ENCODE results near the gene KREMEN1. TPM values are rescaled to one million over a fixed set of nuclear protein-coding genes. Genes with fewer than 3 reads are reported as not detected.
A peak's percentile ranks its signal among the peaks of the same experiment; 100 is the strongest.

KREMEN1 gene
- polyA plus RNA-seq, 1 of the 3 experiments (the other 2 are of a cell fraction), result 10.0 TPM

DNA sequence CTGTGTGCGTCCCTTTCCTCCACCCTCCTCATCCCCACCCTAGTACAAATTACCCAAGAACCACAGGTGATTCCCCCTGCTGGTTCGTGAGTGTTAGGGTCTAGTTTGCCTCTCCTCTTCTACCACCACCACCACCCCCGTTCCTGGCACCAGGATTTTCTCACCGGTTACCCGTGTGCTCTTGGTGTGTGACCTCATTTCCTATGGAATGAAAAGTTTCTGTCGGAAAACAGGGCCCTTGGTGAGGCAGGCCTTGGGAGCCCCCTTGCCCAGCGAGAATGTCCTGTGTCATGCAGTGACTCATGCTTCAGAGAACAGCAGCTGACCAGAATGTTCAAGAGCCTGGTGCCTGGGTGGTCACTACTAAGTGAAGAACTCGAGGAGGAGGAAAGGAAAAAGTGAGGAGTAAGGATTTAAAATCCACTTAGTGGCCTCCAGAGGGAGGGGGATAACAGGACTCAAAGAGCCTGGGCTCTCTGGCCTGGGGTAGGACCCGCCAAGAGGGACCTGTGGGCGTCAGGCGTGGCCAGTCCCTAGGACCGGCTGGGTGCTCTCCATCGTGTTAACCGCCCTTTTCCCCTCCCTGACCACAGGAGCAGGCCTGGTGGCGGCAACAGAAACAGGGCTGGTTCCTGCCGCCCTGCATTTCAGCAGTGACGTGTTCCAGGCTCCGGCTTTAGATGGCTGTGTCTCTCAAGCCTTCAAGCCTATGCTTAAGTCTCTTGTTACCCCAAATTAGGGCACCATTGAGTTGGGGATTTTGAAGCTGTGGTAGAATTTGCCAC lies 41.4 kb upstream of the KREMEN1 start (continued):
- TF ChIP-seq SIN3A (IDR thresholded peaks at IDR 0.05; ENCODE audit: borderline replicate concordance, low read depth, low read length), result peak; percentile 57; the same call in 1 of the 2 replicates
- TF ChIP-seq EZH2phosphoT487 (IDR thresholded peaks at IDR 0.05; ENCODE audit: borderline replicate concordance, low read depth), result no peak
- TF ChIP-seq, protein P1, sequence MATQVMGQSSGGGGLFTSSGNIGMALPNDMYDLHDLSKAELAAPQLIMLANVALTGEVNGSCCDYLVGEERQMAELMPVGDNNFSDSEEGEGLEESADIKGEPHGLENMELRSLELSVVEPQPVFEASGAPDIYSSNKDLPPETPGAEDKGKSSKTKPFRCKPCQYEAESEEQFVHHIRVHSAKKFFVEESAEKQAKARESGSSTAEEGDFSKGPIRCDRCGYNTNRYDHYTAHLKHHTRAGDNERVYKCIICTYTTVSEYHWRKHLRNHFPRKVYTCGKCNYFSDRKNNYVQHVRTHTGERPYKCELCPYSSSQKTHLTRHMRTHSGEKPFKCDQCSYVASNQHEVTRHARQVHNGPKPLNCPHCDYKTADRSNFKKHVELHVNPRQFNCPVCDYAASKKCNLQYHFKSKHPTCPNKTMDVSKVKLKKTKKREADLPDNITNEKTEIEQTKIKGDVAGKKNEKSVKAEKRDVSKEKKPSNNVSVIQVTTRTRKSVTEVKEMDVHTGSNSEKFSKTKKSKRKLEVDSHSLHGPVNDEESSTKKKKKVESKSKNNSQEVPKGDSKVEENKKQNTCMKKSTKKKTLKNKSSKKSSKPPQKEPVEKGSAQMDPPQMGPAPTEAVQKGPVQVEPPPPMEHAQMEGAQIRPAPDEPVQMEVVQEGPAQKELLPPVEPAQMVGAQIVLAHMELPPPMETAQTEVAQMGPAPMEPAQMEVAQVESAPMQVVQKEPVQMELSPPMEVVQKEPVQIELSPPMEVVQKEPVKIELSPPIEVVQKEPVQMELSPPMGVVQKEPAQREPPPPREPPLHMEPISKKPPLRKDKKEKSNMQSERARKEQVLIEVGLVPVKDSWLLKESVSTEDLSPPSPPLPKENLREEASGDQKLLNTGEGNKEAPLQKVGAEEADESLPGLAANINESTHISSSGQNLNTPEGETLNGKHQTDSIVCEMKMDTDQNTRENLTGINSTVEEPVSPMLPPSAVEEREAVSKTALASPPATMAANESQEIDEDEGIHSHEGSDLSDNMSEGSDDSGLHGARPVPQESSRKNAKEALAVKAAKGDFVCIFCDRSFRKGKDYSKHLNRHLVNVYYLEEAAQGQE (IDR thresholded peaks at IDR 0.05; ENCODE audit: low read depth, low read length), result no peak
- TF ChIP-seq GABPA (IDR thresholded peaks at IDR 0.05; ENCODE audit: low read depth), result peak; percentile 42; the same call in 1 of the 2 replicates
- TF ChIP-seq, protein P2, sequence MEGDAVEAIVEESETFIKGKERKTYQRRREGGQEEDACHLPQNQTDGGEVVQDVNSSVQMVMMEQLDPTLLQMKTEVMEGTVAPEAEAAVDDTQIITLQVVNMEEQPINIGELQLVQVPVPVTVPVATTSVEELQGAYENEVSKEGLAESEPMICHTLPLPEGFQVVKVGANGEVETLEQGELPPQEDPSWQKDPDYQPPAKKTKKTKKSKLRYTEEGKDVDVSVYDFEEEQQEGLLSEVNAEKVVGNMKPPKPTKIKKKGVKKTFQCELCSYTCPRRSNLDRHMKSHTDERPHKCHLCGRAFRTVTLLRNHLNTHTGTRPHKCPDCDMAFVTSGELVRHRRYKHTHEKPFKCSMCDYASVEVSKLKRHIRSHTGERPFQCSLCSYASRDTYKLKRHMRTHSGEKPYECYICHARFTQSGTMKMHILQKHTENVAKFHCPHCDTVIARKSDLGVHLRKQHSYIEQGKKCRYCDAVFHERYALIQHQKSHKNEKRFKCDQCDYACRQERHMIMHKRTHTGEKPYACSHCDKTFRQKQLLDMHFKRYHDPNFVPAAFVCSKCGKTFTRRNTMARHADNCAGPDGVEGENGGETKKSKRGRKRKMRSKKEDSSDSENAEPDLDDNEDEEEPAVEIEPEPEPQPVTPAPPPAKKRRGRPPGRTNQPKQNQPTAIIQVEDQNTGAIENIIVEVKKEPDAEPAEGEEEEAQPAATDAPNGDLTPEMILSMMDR (IDR thresholded peaks at IDR 0.05), result peak; percentile 33; the same call in 1 of the 2 replicates

DNA sequence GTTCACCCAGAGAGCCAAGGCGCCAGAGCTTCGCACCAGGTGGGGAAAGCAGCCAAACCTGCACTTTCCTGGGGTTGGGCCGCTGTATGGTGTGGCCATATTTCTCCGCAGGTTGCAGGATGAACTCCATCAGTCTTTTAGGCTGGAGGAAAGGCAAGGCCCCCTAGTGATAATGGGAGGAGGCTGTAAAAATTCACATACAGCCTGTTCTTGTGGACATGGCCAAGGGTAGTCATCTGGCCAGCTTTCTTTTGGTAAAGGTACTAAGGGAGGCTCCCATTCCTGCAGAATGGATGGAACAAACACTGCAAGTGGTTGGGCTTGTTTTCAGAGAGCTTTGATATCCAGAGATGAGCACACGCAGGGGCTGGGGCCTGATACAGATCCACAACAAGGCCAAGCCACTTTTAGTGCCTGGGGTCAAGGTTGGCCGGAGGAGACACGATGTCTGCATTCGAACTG lies 40.8 kb upstream of the KREMEN1 start:
- H4K20me1 ChIP-seq (ENCODE audit: insufficient read depth), result no peaks in the 10 kb centered on the region
- peak overlapping the region; percentile 46 to 54; a peak in 3 of 4 replicates for H3K4me3 ChIP-seq (ENCODE audit: low read depth in 2 of 2, low read length in 1 of 2)
- peak overlapping the region; percentile 80 for H3K4me2 ChIP-seq
- peak overlapping the region; percentile 86 to 99 for H3K27ac ChIP-seq (ENCODE audit: low read depth in 2 of 2, low read length in 1 of 2)
- ChIA-PET POLR2A (no interaction called here), CTCF (interaction anchor here (0.8 to 2.1 kb wide), 5 partner anchors 8 to 431 kb away, joined by 3 to 10 read pairs (median 5); no protein-coding TSS in a partner anchor)
- H3K9me3 ChIP-seq, result no peaks in the 10 kb centered on the region
- H2AFZ ChIP-seq (ENCODE audit: low read depth), result peak overlapping the region; percentile 51; the same call in 1 of the 2 replicates
- H3K36me3 ChIP-seq (replicated peaks in 1 of 2; ENCODE audit: control insufficient read depth in 1 of 2, insufficient read depth in 2 of 2, low read length in 1 of 2), result no peaks in the 10 kb centered on the region
- H3K27me3 ChIP-seq (ENCODE audit: insufficient read depth), result no peaks in the 10 kb centered on the region
- WGBS (ENCODE audit: low lambda C conversion rate), result 93% methylated on average over 8 of the region's 8 CpGs
- peaks cover 22 to 32% of the 10 kb centered on the region in 2 experiments for H3K4me1 ChIP-seq (ENCODE audit: control insufficient read depth in 1 of 2, insufficient read depth in 2 of 2, low read depth in 1 of 2, low read length in 1 of 2)
- DNase-seq, result peak; percentile 44
- no peaks in the 10 kb centered on the region for H3K9me2 ChIP-seq
- peak overlapping the region; percentile 80 for H3K9ac ChIP-seq
- H3F3A ChIP-seq (replicated peaks; ENCODE audit: insufficient read depth), result peaks cover 23% of the 10 kb centered on the region
- H3K79me2 ChIP-seq (ENCODE audit: insufficient read depth), result peaks cover 29% of the 10 kb centered on the region; the same call in 1 of the 2 replicates
- TF ChIP-seq, protein P3, sequence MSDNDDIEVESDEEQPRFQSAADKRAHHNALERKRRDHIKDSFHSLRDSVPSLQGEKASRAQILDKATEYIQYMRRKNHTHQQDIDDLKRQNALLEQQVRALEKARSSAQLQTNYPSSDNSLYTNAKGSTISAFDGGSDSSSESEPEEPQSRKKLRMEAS (IDR thresholded peaks at IDR 0.05; ENCODE audit: low read depth), result no peak
- TF ChIP-seq RFX5 (IDR thresholded peaks at IDR 0.05; ENCODE audit: low read length) (no peak), RXRA (IDR thresholded peaks at IDR 0.05; ENCODE audit: borderline replicate concordance, low read depth) (no peak), GABPA (IDR thresholded peaks at IDR 0.05; ENCODE audit: low read depth) (no peak), FOXM1 (IDR thresholded peaks at IDR 0.05; ENCODE audit: low read depth) (no peak), RAD21 (IDR thresholded peaks at IDR 0.05; ENCODE audit: low read length) (no peak), NRF1 (IDR thresholded peaks at IDR 0.05; ENCODE audit: low read depth, low read length) (no peak), YY1 (IDR thresholded peaks at IDR 0.05; ENCODE audit: low read depth) (no peak), FOXJ3 (CRISPR knock-in tag; IDR thresholded peaks at IDR 0.05) (no peak), FOSL2 (IDR thresholded peaks at IDR 0.05; ENCODE audit: borderline replicate concordance, low read depth) (no peak), RCOR1 (IDR thresholded peaks at IDR 0.05; ENCODE audit: low read length) (no peak), EZH2phosphoT487 (IDR thresholded peaks at IDR 0.05; ENCODE audit: borderline replicate concordance, low read depth) (no peak)
- TF ChIP-seq, protein P1 (IDR thresholded peaks at IDR 0.05; ENCODE audit: low read depth, low read length), result no peak
- TF ChIP-seq, protein P4, sequence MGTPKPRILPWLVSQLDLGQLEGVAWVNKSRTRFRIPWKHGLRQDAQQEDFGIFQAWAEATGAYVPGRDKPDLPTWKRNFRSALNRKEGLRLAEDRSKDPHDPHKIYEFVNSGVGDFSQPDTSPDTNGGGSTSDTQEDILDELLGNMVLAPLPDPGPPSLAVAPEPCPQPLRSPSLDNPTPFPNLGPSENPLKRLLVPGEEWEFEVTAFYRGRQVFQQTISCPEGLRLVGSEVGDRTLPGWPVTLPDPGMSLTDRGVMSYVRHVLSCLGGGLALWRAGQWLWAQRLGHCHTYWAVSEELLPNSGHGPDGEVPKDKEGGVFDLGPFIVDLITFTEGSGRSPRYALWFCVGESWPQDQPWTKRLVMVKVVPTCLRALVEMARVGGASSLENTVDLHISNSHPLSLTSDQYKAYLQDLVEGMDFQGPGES (IDR thresholded peaks at IDR 0.05; ENCODE audit: low read depth, low read length), result no peak
